Epithelial cell of proximal tubule (primary cell): ENCODE measurements around the gene CPLX1. TPM values are rescaled to one million over a fixed set of nuclear protein-coding genes. Genes with fewer than 3 reads are reported as not detected.
A peak's percentile ranks its signal among the peaks of the same experiment; 100 is the strongest.
"Not testable (repeated sequence)": the region's sequence is repeated elsewhere in the genome, so short reads cannot be mapped to it uniquely, and the experiment has no call there.

Experiments
- DNase-seq: peaks from one replicate; pipeline ENCODE4 v3.0.0-alpha.2; 2011; ENCODE audit warnings: low read depth
- H3K4me3 ChIP-seq: 2 replicates; pipeline ENCODE4 v1.5.1; 2011; ENCODE audit warnings: low read depth, mild to moderate bottlenecking, low read length
- CTCF ChIP-seq: conservative IDR thresholded peaks from 2 replicates; pipeline ENCODE4 v1.5.1; 2012; ENCODE audit warnings: low read depth, mild to moderate bottlenecking, low read length
- total RNA-seq: library from RNA; depleted of rRNA; stranded (reverse); fragments of >200 nt; gene quantifications from 2 replicates; pipeline ENCODE4 v1.2.3, GENCODE V29; 2015

Gene CPLX1
- total RNA-seq, 1 donor from 2014 or later, result 0.81 TPM

- DNase-seq, result no peak
- TF ChIP-seq CTCF, result peak; percentile 40
- no peak overlapping the region for H3K4me3 ChIP-seq
Measured at GRCh38 chr4:762211-763190, 63.4 kb downstream of the CPLX1 start.

GRCh38 chr4:761739-762138 lies 64.2 kb downstream of the CPLX1 start:
- no peak for TF ChIP-seq CTCF
- no peak overlapping the region for H3K4me3 ChIP-seq
- DNase-seq, result no peak

GRCh38 chr4:761086-761485 lies 64.8 kb downstream of the CPLX1 start:
- no peak for DNase-seq
- H3K4me3 ChIP-seq, result no peak overlapping the region
- TF ChIP-seq CTCF, result no peak

- no peak for DNase-seq
- no peak overlapping the region for H3K4me3 ChIP-seq
Measured at GRCh38 chr4:760616-761015, 65.3 kb downstream of the CPLX1 start.

GRCh38 chr4:759810-760209 lies 66.1 kb downstream of the CPLX1 start:
- not testable (repeated sequence) for H3K4me3 ChIP-seq, DNase-seq

More at GRCh38 chr4:760616-761015, 65.3 kb downstream of the CPLX1 start:
- TF ChIP-seq CTCF, result no peak

- H3K4me3 ChIP-seq, result no peak overlapping the region
- no peak for DNase-seq
- no peak for TF ChIP-seq CTCF
Measured at GRCh38 chr4:757111-757510, 68.8 kb downstream of the CPLX1 start.

GRCh38 chr4:754221-755120 lies 71.5 kb downstream of the CPLX1 start:
- no peak for DNase-seq
- no peak for TF ChIP-seq CTCF
- H3K4me3 ChIP-seq, result no peak overlapping the region

GRCh38 chr4:753186-753585 lies 72.7 kb downstream of the CPLX1 start:
- DNase-seq, H3K4me3 ChIP-seq: not testable (repeated sequence)
